ENCODE data around the gene HACD2. TPM values are rescaled to one million over a fixed set of nuclear protein-coding genes. Genes with fewer than 3 reads are reported as not detected.

The HACD2 gene
- total RNA-seq, 1 donor from 2014 or later: 34.3 TPM

DNA sequence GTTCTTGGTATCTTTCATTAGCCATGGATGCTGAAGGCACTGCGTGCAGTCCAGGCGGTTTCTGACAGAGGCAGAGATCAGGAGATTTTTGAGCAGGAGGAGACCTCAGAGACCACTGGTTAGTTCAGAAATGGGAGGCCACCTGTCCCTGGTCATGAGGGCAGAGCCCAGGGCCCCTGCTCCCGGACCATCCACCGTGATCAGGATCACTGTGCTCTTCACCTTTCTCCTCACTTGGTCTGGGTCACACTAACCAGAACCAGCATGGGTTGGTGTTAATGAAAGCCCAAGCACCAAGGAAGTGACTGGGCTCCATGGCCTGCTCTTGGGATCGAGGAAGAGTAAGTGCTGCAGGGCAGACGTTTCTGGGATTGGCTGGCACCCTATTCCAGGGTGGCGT lies 42.0 kb upstream of the HACD2 start:
- no peak overlapping the region for H3K4me3 Mint-ChIP-seq (ENCODE audit: unreplicated experiment)
- no peaks in the 10 kb centered on the region for H3K27me3 ChIP-seq (ENCODE audit: insufficient read depth, low read length)
- H3K36me3 ChIP-seq (ENCODE audit: insufficient read depth, low read length): peaks cover 42% of the 10 kb centered on the region
- no peaks in the 10 kb centered on the region for H4K20me1 ChIP-seq (ENCODE audit: insufficient read depth, low read length)
- peaks cover 4% of the 10 kb centered on the region for H3K4me1 Mint-ChIP-seq (ENCODE audit: low read depth, unreplicated experiment)
- TF ChIP-seq CTCF (IDR thresholded peaks at IDR 0.05; ENCODE audit: insufficient read depth, low read depth, low read length) (no peak), EZH2 (IDR thresholded peaks at IDR 0.05; ENCODE audit: insufficient read depth, low read length) (no peak)
- H3K79me2 ChIP-seq (ENCODE audit: insufficient read depth, low read length): no peaks in the 10 kb centered on the region
- no peaks in the 10 kb centered on the region for H3K9me3 ChIP-seq (ENCODE audit: insufficient read depth, low read depth, low read length)
- DNase-seq (ENCODE audit: low read depth): no peak
- no peak overlapping the region for H3K4me2 ChIP-seq (ENCODE audit: low read length)
- no peak overlapping the region for H3K4me3 ChIP-seq (ENCODE audit: insufficient read depth, low read depth, low read length)
- no peaks in the 10 kb centered on the region for H3K27me3 Mint-ChIP-seq (ENCODE audit: low read depth, unreplicated experiment)
- no peak for FAIRE-seq
- peaks cover 54% of the 10 kb centered on the region for H3K36me3 Mint-ChIP-seq (ENCODE audit: low read depth, unreplicated experiment)
- no peak overlapping the region for H3K27ac Mint-ChIP-seq (ENCODE audit: unreplicated experiment)
- H2AFZ ChIP-seq (ENCODE audit: low read depth, low read length): no peak overlapping the region
- H3K27ac ChIP-seq (ENCODE audit: low read depth, low read length): no peak overlapping the region
- peaks cover 3% of the 10 kb centered on the region for H3K9me3 Mint-ChIP-seq (ENCODE audit: unreplicated experiment)
- peaks cover 9% of the 10 kb centered on the region for H3K4me1 ChIP-seq (ENCODE audit: insufficient read depth, low read length)
- no peak overlapping the region for H3K9ac ChIP-seq (ENCODE audit: low read length)

GRCh38 chr3:123624302-123624701 lies 39.4 kb upstream of the HACD2 start:
- Histone ChIP-seq H2AFZ (ENCODE audit: low read depth, low read length) (no peak overlapping the region), H3K9ac (ENCODE audit: low read length) (no peak overlapping the region), H3K79me2 (ENCODE audit: insufficient read depth, low read length) (no peaks in the 10 kb centered on the region), H3K27ac (ENCODE audit: low read depth, low read length) (no peak overlapping the region), H3K4me3 (ENCODE audit: insufficient read depth, low read depth, low read length) (no peak overlapping the region), H3K9me3 (ENCODE audit: insufficient read depth, low read depth, low read length) (no peaks in the 10 kb centered on the region), H3K4me2 (ENCODE audit: low read length) (no peak overlapping the region), H3K27me3 (ENCODE audit: insufficient read depth, low read length) (no peaks in the 10 kb centered on the region), H3K4me1 (ENCODE audit: insufficient read depth, low read length) (peaks cover 9% of the 10 kb centered on the region), H3K36me3 (ENCODE audit: insufficient read depth, low read length) (peaks cover 37% of the 10 kb centered on the region), H4K20me1 (ENCODE audit: insufficient read depth, low read length) (peaks cover under 1% of the 10 kb centered on the region)
- Mint-ChIP-seq H3K4me1 (ENCODE audit: low read depth, unreplicated experiment) (peaks cover 4% of the 10 kb centered on the region), H3K27ac (ENCODE audit: unreplicated experiment) (no peak overlapping the region), H3K36me3 (ENCODE audit: low read depth, unreplicated experiment) (peaks cover 57% of the 10 kb centered on the region), H3K27me3 (ENCODE audit: low read depth, unreplicated experiment) (no peaks in the 10 kb centered on the region), H3K4me3 (ENCODE audit: unreplicated experiment) (no peak overlapping the region), H3K9me3 (ENCODE audit: unreplicated experiment) (peaks cover 3% of the 10 kb centered on the region)
- TF ChIP-seq EZH2 (IDR thresholded peaks at IDR 0.05; ENCODE audit: insufficient read depth, low read length): no peak
- no peak for TF ChIP-seq CTCF (IDR thresholded peaks at IDR 0.05; ENCODE audit: insufficient read depth, low read depth, low read length)
- DNase-seq (ENCODE audit: low read depth): no peak
- FAIRE-seq: no peak

DNA sequence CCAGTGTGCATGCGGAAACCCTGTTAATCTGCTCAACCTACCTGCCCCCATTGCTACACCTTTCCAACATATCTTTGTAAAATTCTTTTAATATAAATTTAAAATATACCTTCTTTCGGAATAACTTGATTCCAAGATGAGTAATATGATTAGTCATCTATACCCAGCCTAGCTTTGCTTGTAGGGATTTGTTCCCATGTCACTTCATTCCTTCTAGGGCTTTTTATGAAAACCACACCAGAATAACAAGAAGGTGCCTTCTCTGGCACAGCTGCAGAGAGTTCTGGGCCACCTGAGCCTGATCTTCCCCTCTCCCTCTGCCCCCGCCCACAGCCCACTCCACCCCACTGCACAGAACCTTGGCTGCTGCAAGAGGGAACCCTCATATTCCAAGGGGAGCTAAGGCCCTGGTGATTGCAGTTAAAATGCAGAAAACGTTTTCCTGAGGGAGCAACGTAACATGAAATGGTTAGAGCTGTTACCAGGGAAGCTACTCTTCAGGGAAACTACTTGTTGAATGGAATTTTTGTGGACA lies 38.6 kb upstream of the HACD2 start:
- H3K4me1 ChIP-seq (ENCODE audit: insufficient read depth, low read length): peaks cover 18% of the 10 kb centered on the region
- peaks cover 33% of the 10 kb centered on the region for H3K36me3 ChIP-seq (ENCODE audit: insufficient read depth, low read length)
- no peak overlapping the region for H3K9ac ChIP-seq (ENCODE audit: low read length)
- H3K9me3 ChIP-seq (ENCODE audit: insufficient read depth, low read depth, low read length): no peaks in the 10 kb centered on the region
- H3K4me2 ChIP-seq (ENCODE audit: low read length): peak overlapping the region; percentile 34
- Mint-ChIP-seq H3K27me3 (ENCODE audit: low read depth, unreplicated experiment) (no peaks in the 10 kb centered on the region), H3K36me3 (ENCODE audit: low read depth, unreplicated experiment) (peaks cover 50% of the 10 kb centered on the region), H3K9me3 (ENCODE audit: unreplicated experiment) (peaks cover 3% of the 10 kb centered on the region), H3K4me3 (ENCODE audit: unreplicated experiment) (peak overlapping the region; percentile 27), H3K4me1 (ENCODE audit: low read depth, unreplicated experiment) (peaks cover 4% of the 10 kb centered on the region), H3K27ac (ENCODE audit: unreplicated experiment) (no peak overlapping the region)
- no peaks in the 10 kb centered on the region for H3K27me3 ChIP-seq (ENCODE audit: insufficient read depth, low read length)
- TF ChIP-seq EZH2 (IDR thresholded peaks at IDR 0.05; ENCODE audit: insufficient read depth, low read length): no peak
- no peak for TF ChIP-seq CTCF (IDR thresholded peaks at IDR 0.05; ENCODE audit: insufficient read depth, low read depth, low read length)
- no peak overlapping the region for H2AFZ ChIP-seq (ENCODE audit: low read depth, low read length)
- FAIRE-seq (no peak), DNase-seq (ENCODE audit: low read depth) (no peak)
- H3K4me3 ChIP-seq (ENCODE audit: insufficient read depth, low read depth, low read length): no peak overlapping the region
- H4K20me1 ChIP-seq (ENCODE audit: insufficient read depth, low read length): peaks cover 9% of the 10 kb centered on the region
- no peak overlapping the region for H3K27ac ChIP-seq (ENCODE audit: low read depth, low read length)
- H3K79me2 ChIP-seq (ENCODE audit: insufficient read depth, low read length): no peaks in the 10 kb centered on the region
